ENCODE data around the gene ZNF732. TPM values are rescaled to one million over a fixed set of nuclear protein-coding genes. Genes with fewer than 3 reads are reported as not detected.

ZNF732 gene
- total RNA-seq, 1 experiment from 2014 or later: not detected

- CTCF ChIA-PET: no interaction called here
- H3K27me3 ChIP-seq (ENCODE audit: control insufficient read depth, insufficient read depth, low read length): no peaks in the 10 kb centered on the region
- TF ChIP-seq POLR2AphosphoS5 (IDR thresholded peaks at IDR 0.05; ENCODE audit: low read depth, low read length) (no peak), REST (IDR thresholded peaks at IDR 0.05; ENCODE audit: insufficient read depth in 1 of 2, low read depth in 2 of 2, low read length in 1 of 2) (no peak), SIN3A (IDR thresholded peaks at IDR 0.05; ENCODE audit: borderline replicate concordance, insufficient read depth, low read depth, low read length) (no peak)
- no peak overlapping the region for H3K27ac ChIP-seq (ENCODE audit: low read length)
- H3K4me3 ChIP-seq (ENCODE audit: low read depth in 2 of 2, low read length in 2 of 2): no peak overlapping the region
- no TSS peak for BruUV-seq (replicated peaks)
- in situ Hi-C loops (cut with HindIII; ENCODE audit: low pct_unique_long_range_greater_than_20kb, low sequenced_read_pairs): no loop called here
- ATAC-seq (no peak), DNase-seq (ENCODE audit: low read depth, low spot score) (no peak)
- no peaks in the 10 kb centered on the region for H3K9me3 ChIP-seq (ENCODE audit: control insufficient read depth, insufficient read depth, low read depth, low read length)
- POLR2A ChIA-PET: no interaction called here
- no peaks in the 10 kb centered on the region for H3K4me1 ChIP-seq (ENCODE audit: control insufficient read depth, insufficient read depth, low read length)
- H3K36me3 ChIP-seq (ENCODE audit: control insufficient read depth, insufficient read depth, low read length): no peaks in the 10 kb centered on the region
- intact Hi-C loops (cut with micrococcal nuclease; ENCODE audit: unreplicated experiment): no loop called here
Measured at GRCh38 chr4:328729-329128, 23.5 kb upstream of the ZNF732 start.

- TF ChIP-seq TCF7L2 (IDR thresholded peaks at IDR 0.05; ENCODE audit: low read depth, low read length) (no peak), SIN3A (IDR thresholded peaks at IDR 0.05; ENCODE audit: borderline replicate concordance, insufficient read depth, low read depth, low read length) (no peak), REST (IDR thresholded peaks at IDR 0.05; ENCODE audit: insufficient read depth in 1 of 2, low read depth in 2 of 2, low read length in 1 of 2) (no peak), CTCF (IDR thresholded peaks at IDR 0.05) (no peak), POLR2AphosphoS5 (IDR thresholded peaks at IDR 0.05; ENCODE audit: low read depth, low read length) (no peak)
- in situ Hi-C loops (cut with HindIII; ENCODE audit: low pct_unique_long_range_greater_than_20kb, low sequenced_read_pairs): no loop called here
- no peaks in the 10 kb centered on the region for H3K36me3 ChIP-seq (ENCODE audit: control insufficient read depth, insufficient read depth, low read length)
- ChIA-PET POLR2A (no interaction called here), CTCF (no interaction called here)
- no peaks in the 10 kb centered on the region for H3K9me3 ChIP-seq (ENCODE audit: control insufficient read depth, insufficient read depth, low read depth, low read length)
- H3K27me3 ChIP-seq (ENCODE audit: control insufficient read depth, insufficient read depth, low read length): no peaks in the 10 kb centered on the region
- no peak overlapping the region for H3K4me3 ChIP-seq (ENCODE audit: low read depth in 2 of 2, low read length in 2 of 2)
- no peak overlapping the region for H3K27ac ChIP-seq (ENCODE audit: low read length)
- DNase-seq (ENCODE audit: low read depth, low spot score) (no peak), ATAC-seq (no peak)
- intact Hi-C loops (cut with micrococcal nuclease; ENCODE audit: unreplicated experiment): no loop called here
- BruUV-seq (replicated peaks): no TSS peak
- no peaks in the 10 kb centered on the region for H3K4me1 ChIP-seq (ENCODE audit: control insufficient read depth, insufficient read depth, low read length)
Measured at GRCh38 chr4:314296-314903, 9.1 kb upstream of the ZNF732 start.
